Liver (tissue), 9 donors: ENCODE measurements around the gene CGNL1. TPM values are rescaled to one million over a fixed set of nuclear protein-coding genes. Genes with fewer than 3 reads are reported as not detected.

Experiments used
- DNase-seq: peaks from one replicate; pipeline ENCODE4 v3.0.0-alpha.2; 2017; ENCODE audit warnings: low spot score
- H3K27ac ChIP-seq, 2 donors: one replicate each; pipeline ENCODE4 v1.7.0; 2013; ENCODE audit warnings: inconsistent platforms in 2 of 2, low read length in 2 of 2, control low read depth in 1 of 2, low read depth in 1 of 2, mild to moderate bottlenecking in 1 of 2
- H3K27me3 ChIP-seq, 4 donors: one replicate each; pipeline versions ENCODE4 v1.6.1 to v1.7.0; 2013; ENCODE audit warnings: low read length in 3 of 4, inconsistent platforms in 1 of 4, mild to moderate bottlenecking in 1 of 4, moderate library complexity in 1 of 4; ENCODE audit not compliant: control insufficient read depth in 4 of 4, insufficient read depth in 4 of 4
- H3K36me3 ChIP-seq, 4 donors: one replicate each; pipeline versions ENCODE4 v1.6.1 to v1.7.0; 2013; ENCODE audit warnings: low read length in 3 of 4, mild to moderate bottlenecking in 3 of 4, low read depth in 1 of 4, moderate library complexity in 1 of 4; ENCODE audit not compliant: control insufficient read depth in 4 of 4, insufficient read depth in 3 of 4
- H3K4me1 ChIP-seq, 4 donors: one replicate each; pipeline versions ENCODE4 v1.6.1 to v1.7.0; 2013; ENCODE audit warnings: low read length in 3 of 4, mild to moderate bottlenecking in 3 of 4, moderate library complexity in 1 of 4; ENCODE audit not compliant: control insufficient read depth in 4 of 4, insufficient read depth in 4 of 4
- H3K4me3 ChIP-seq, 3 donors: one replicate each; pipeline versions ENCODE4 v1.6.1 to v1.7.0; 2013; ENCODE audit warnings: low read length in 3 of 3, control low read depth in 1 of 3, low read depth in 1 of 3, mild to moderate bottlenecking in 1 of 3
- H3K9ac ChIP-seq, 2 donors: one replicate each; pipeline ENCODE4 v1.7.0; 2013; ENCODE audit warnings: low read length in 2 of 2, mild to moderate bottlenecking in 2 of 2, moderate library complexity in 2 of 2, control low read depth in 1 of 2, low read depth in 1 of 2
- H3K9me3 ChIP-seq, 4 donors: one replicate each; pipeline versions ENCODE4 v1.6.1 to v1.7.0; 2013; ENCODE audit warnings: low read length in 3 of 4; ENCODE audit not compliant: control insufficient read depth in 4 of 4
- ATF3 ChIP-seq: IDR thresholded peaks from 2 replicates; pipeline ENCODE4 v1.6.1; 2016; ENCODE audit warnings: antibody characterized with exemption
- CTCF ChIP-seq: fragments of 150-350 bp; IDR thresholded peaks from 2 replicates; pipeline ENCODE4 v1.5.1; 2017; ENCODE audit warnings: improper control_type of control experiment, low read depth, low read length; ENCODE audit not compliant: missing input control
- EGR1 ChIP-seq, 2 donors: IDR thresholded peaks; 2 replicates each; pipeline ENCODE4 v1.6.1; 2016 to 2018; ENCODE audit warnings: antibody characterized with exemption in 2 of 2, low read depth in 2 of 2
- FOXA2 ChIP-seq: IDR thresholded peaks from 2 replicates; pipeline ENCODE4 v1.6.1; 2016; ENCODE audit warnings: antibody characterized with exemption
- GABPA ChIP-seq, 2 donors: IDR thresholded peaks in 1 of 2; conservative IDR thresholded peaks in 1 of 2; 2 replicates each; pipeline ENCODE4 v1.6.1; 2016; ENCODE audit warnings: antibody characterized with exemption in 2 of 2, mild to moderate bottlenecking in 1 of 2, moderate library complexity in 1 of 2
- HNF4A ChIP-seq, 2 donors: conservative IDR thresholded peaks; 2 replicates each; pipeline ENCODE4 v1.6.1; 2016; ENCODE audit warnings: antibody characterized with exemption in 2 of 2, mild to moderate bottlenecking in 2 of 2
- HNF4G ChIP-seq: IDR thresholded peaks from 2 replicates; pipeline ENCODE4 v1.6.1; 2016; ENCODE audit warnings: antibody characterized with exemption
- JUND ChIP-seq, 2 donors: IDR thresholded peaks; 2 replicates each; pipeline ENCODE4 v1.6.1; 2016; ENCODE audit warnings: antibody characterized with exemption in 2 of 2
- MAX ChIP-seq: IDR thresholded peaks from 2 replicates; pipeline ENCODE4 v1.6.1; 2016; ENCODE audit warnings: antibody characterized with exemption
- NR2F2 ChIP-seq: IDR thresholded peaks from 2 replicates; pipeline ENCODE4 v1.6.1; 2016; ENCODE audit warnings: antibody characterized with exemption
- RAD21 ChIP-seq, 2 donors: IDR thresholded peaks; 2 replicates each; pipeline ENCODE4 v1.6.1; 2016; ENCODE audit warnings: antibody characterized with exemption in 2 of 2, mild to moderate bottlenecking in 2 of 2
- REST ChIP-seq: IDR thresholded peaks from 2 replicates; pipeline ENCODE4 v1.6.1; 2016; ENCODE audit warnings: antibody characterized with exemption, mild to moderate bottlenecking
- RXRA ChIP-seq, 2 donors: IDR thresholded peaks; 2 replicates each; pipeline ENCODE4 v1.6.1; 2017 to 2018; ENCODE audit warnings: antibody characterized with exemption in 2 of 2, mild to moderate bottlenecking in 1 of 2
- SP1 ChIP-seq: IDR thresholded peaks from 2 replicates; pipeline ENCODE4 v1.6.1; 2018; ENCODE audit warnings: antibody characterized with exemption, mild to moderate bottlenecking
- TAF1 ChIP-seq: conservative IDR thresholded peaks from 2 replicates; pipeline ENCODE4 v1.6.1; 2016; ENCODE audit warnings: antibody characterized with exemption, mild to moderate bottlenecking
- YY1 ChIP-seq: IDR thresholded peaks from 2 replicates; pipeline ENCODE4 v1.6.1; 2016; ENCODE audit warnings: antibody characterized with exemption, mild to moderate bottlenecking
- ZBTB33 ChIP-seq: IDR thresholded peaks from 2 replicates; pipeline ENCODE4 v1.6.1; 2016; ENCODE audit warnings: antibody characterized with exemption
- WGBS: extraction: QIAGEN DNeasy Blood & Tissue Kit; methylation state at CpG from one replicate; pipeline ENCODE4 v1.1.7; 2013; 5-methylcytosine and 5-hydroxymethylcytosine counted together
- polyA plus RNA-seq, 2 donors: library from polyadenylated mRNA; stranded (reverse) in 1 of 2; unstranded in 1 of 2; fragments of 200-250 nt in 1 of 2; fragments of >200 nt in 1 of 2; fragmentation: Nextera tagmentation in 1 of 2; extraction: Ambion mirVana in 1 of 2; gene quantifications; one replicate each; pipeline versions ENCODE4 v1.2.1 to v1.2.3, GENCODE V29; 2013 to 2015
- total RNA-seq, 2 donors: library from RNA; depleted of rRNA; stranded (reverse); fragments of >200 nt; gene quantifications; one replicate each; pipeline ENCODE4 v1.2.3, GENCODE V29; 2014
- donor health status: healthy.
- donor health status: healthy.
- donor health status: healthy.
- donor health status: healthy.
- donor health status: healthy.

The CGNL1 gene
- total and polyA plus RNA-seq, 4 donors, result 12.0 to 31.9 (median 16.1) TPM

GRCh38 chr15:57328897-57329296 is 47.4 kb upstream of the CGNL1 start (continued):
- TF ChIP-seq ZBTB33, result no peak
- TF ChIP-seq TAF1, result no peak
- no peak for TF ChIP-seq YY1
- no peak for TF ChIP-seq EGR1 (IDR thresholded peaks at IDR 0.05; ENCODE audit: low read depth in 2 of 2)
- TF ChIP-seq JUND (IDR thresholded peaks at IDR 0.05), result no peak

- TF ChIP-seq HNF4G (no peak), RXRA (IDR thresholded peaks at IDR 0.05) (no peak), FOXA2 (no peak), NR2F2 (no peak), GABPA (IDR thresholded peaks at IDR 0.05 in 1 of 2, conservative IDR thresholded peaks at IDR 0.05 in 1 of 2) (no peak), CTCF (no peak), SP1 (no peak), ZBTB33 (no peak), MAX (no peak), JUND (IDR thresholded peaks at IDR 0.05) (no peak), RAD21 (IDR thresholded peaks at IDR 0.05) (no peak), HNF4A (conservative IDR thresholded peaks at IDR 0.05) (no peak), REST (no peak), ATF3 (no peak), TAF1 (no peak), YY1 (no peak)
- WGBS, result 85% methylated on average over 13 of the region's 13 CpGs
These were observed 46.5 kb upstream of the CGNL1 start for GRCh38 chr15:57329582-57330367.

More at GRCh38 chr15:57329582-57330367, 46.5 kb upstream of the CGNL1 start:
- peaks cover 0 to 3% (median 0%) of the 10 kb centered on the region in 4 donors for H3K27me3 ChIP-seq
- H3K27ac ChIP-seq, result no peak overlapping the region
- H3K9me3 ChIP-seq, result no peaks in the 10 kb centered on the region
- no peaks in the 10 kb centered on the region for H3K4me1 ChIP-seq
- H3K4me3 ChIP-seq, result no peak overlapping the region
- DNase-seq, result no peak
- no peaks in the 10 kb centered on the region for H3K36me3 ChIP-seq
- no peak overlapping the region for H3K9ac ChIP-seq
